HEK293 (cell line): ENCODE results near the gene RASSF10.

Experiments used
- CTCF ChIA-PET: fragments of 350-600 bp; formaldehyde crosslinking; extraction: SDS; loops from one replicate; lab custom pipeline; 2021; ENCODE audit warnings: antibody characterized with exemption; lab: Yijun Ruan, JAX
- POLR2A ChIA-PET: fragments of 300-600 bp; formaldehyde crosslinking; extraction: SDS; loops from one replicate; lab custom pipeline; 2020; ENCODE audit warnings: antibody characterized with exemption, inconsistent platforms; lab: Yijun Ruan, JAX
- H3K27ac ChIP-seq: fragments of 200-500 bp; sonication (Bioruptor generic); 2 replicates; pipeline ENCODE4 v1.5.1; 2014; ENCODE audit warnings: low read depth, low read length, control low read depth, inconsistent platforms; ENCODE audit errors: extremely low read depth
- H3K36me3 ChIP-seq, 2 experiments: fragments of 200-500 bp in 1 of 2; sonication (Bioruptor generic) in 1 of 2; 1 replicate in 1 of 2; 2 replicates in 1 of 2; pipeline ENCODE4 v1.5.1; 2014 to 2017; ENCODE audit warnings: inconsistent platforms in 2 of 2, low read length in 2 of 2; ENCODE audit not compliant: control insufficient read depth in 2 of 2, insufficient read depth in 1 of 2
- H3K4me1 ChIP-seq: fragments of 200-500 bp; sonication (Bioruptor generic); 2 replicates; pipeline ENCODE4 v1.5.1; 2014; ENCODE audit warnings: mild to moderate bottlenecking, low read length, inconsistent platforms; ENCODE audit not compliant: control insufficient read depth, insufficient read depth
- H3K4me3 ChIP-seq: 2 replicates; pipeline ENCODE4 v1.5.1; 2011; ENCODE audit warnings: low read depth, mild to moderate bottlenecking, control low read depth, low read length, moderate library complexity
- H3K9me3 ChIP-seq: fragments of 200-500 bp; sonication (Bioruptor generic); 2 replicates; pipeline ENCODE4 v1.5.1; 2014; ENCODE audit warnings: low read depth, low read length, inconsistent platforms; ENCODE audit not compliant: control insufficient read depth, insufficient read depth
- BCL11B ChIP-seq: fragments of 450-650 bp; formaldehyde crosslinking; IDR thresholded peaks from 2 replicates; pipeline ENCODE4 v1.5.1; 2016; ENCODE audit warnings: low read depth, missing biosample characterization, missing genetic modification characterization
- FEZF1 ChIP-seq: fragments of 450-650 bp; formaldehyde crosslinking; IDR thresholded peaks from 2 replicates; pipeline ENCODE4 v1.5.1; 2016; ENCODE audit warnings: missing biosample characterization, missing genetic modification characterization
- GLIS1 ChIP-seq: fragments of 450-650 bp; formaldehyde crosslinking; IDR thresholded peaks from 2 replicates; pipeline ENCODE4 v1.5.1; 2016; ENCODE audit warnings: missing biosample characterization, missing genetic modification characterization
- HIC1 ChIP-seq: fragments of 450-650 bp; formaldehyde crosslinking; IDR thresholded peaks from 2 replicates; pipeline ENCODE4 v1.5.1; 2016; ENCODE audit warnings: missing biosample characterization, missing genetic modification characterization
- ZBTB10 ChIP-seq: fragments of 450-650 bp; formaldehyde crosslinking; IDR thresholded peaks from 2 replicates; pipeline ENCODE4 v1.5.1; 2016; ENCODE audit warnings: missing biosample characterization, missing genetic modification characterization
- ZBTB26 ChIP-seq: fragments of 450-650 bp; formaldehyde crosslinking; optimal IDR thresholded peaks from 2 replicates; pipeline ENCODE3; 2016; ENCODE audit warnings: missing biosample characterization, mild to moderate bottlenecking, missing genetic modification characterization
- ZBTB49 ChIP-seq: fragments of 450-650 bp; formaldehyde crosslinking; IDR thresholded peaks from 2 replicates; pipeline ENCODE4 v1.5.1; 2016; ENCODE audit warnings: missing biosample characterization, missing genetic modification characterization, low read depth
- ZBTB6 ChIP-seq: fragments of 450-650 bp; formaldehyde crosslinking; IDR thresholded peaks from 2 replicates; pipeline ENCODE4 v1.5.1; 2017; ENCODE audit warnings: missing biosample characterization, missing genetic modification characterization
- ZNF16 ChIP-seq: fragments of 450-650 bp; formaldehyde crosslinking; IDR thresholded peaks from 2 replicates; pipeline ENCODE4 v1.5.1; 2016; ENCODE audit warnings: low read depth, missing biosample characterization, missing genetic modification characterization
- ZNF18 ChIP-seq: fragments of 450-650 bp; formaldehyde crosslinking; IDR thresholded peaks from 2 replicates; pipeline ENCODE4 v1.5.1; 2016; ENCODE audit warnings: missing biosample characterization, missing genetic modification characterization
- ZNF571 ChIP-seq: fragments of 450-650 bp; formaldehyde crosslinking; IDR thresholded peaks from 2 replicates; pipeline ENCODE4 v1.5.0; 2017; ENCODE audit warnings: missing biosample characterization, missing genetic modification characterization

The RASSF10 gene

GRCh38 chr11:13009921-13010748 is 1.0 kb downstream of the RASSF10 start (continued):
- TF ChIP-seq ZBTB10: no peak
- no peak for TF ChIP-seq ZNF571 (tag by site-specific recombination)
- TF ChIP-seq GLIS1 (tag by site-specific recombination): no peak
- no peak for TF ChIP-seq FEZF1
- TF ChIP-seq ZNF18 (tag by site-specific recombination): no peak
- TF ChIP-seq, all 188 proteins: peak for 0

GRCh38 chr11:13010749-13011465 is 1.8 kb downstream of the RASSF10 start:
- TF ChIP-seq ZBTB6 (tag by site-specific recombination): no peak
- no peak for TF ChIP-seq BCL11B (tag by site-specific recombination)
- no peak for TF ChIP-seq ZBTB49 (tag by site-specific recombination)
- no peak for TF ChIP-seq HIC1 (tag by site-specific recombination)
- no peak for TF ChIP-seq ZNF16 (tag by site-specific recombination)
- TF ChIP-seq ZBTB26 (tag by site-specific recombination): no peak
- no peaks in the 10 kb centered on the region for H3K4me1 ChIP-seq
- CTCF ChIA-PET: interaction anchor here (1.0 kb wide), 1 partner anchor 46 kb away, joined by 3 read pairs; no protein-coding TSS in a partner anchor
- no peak overlapping the region for H3K27ac ChIP-seq
- POLR2A ChIA-PET: no interaction called here
- no peaks in the 10 kb centered on the region for H3K9me3 ChIP-seq
- no peaks in the 10 kb centered on the region for H3K36me3 ChIP-seq
- H3K4me3 ChIP-seq: no peak overlapping the region
